ENCODE measurements around the gene PACRG. TPM values are rescaled to one million over a fixed set of nuclear protein-coding genes. Genes with fewer than 3 reads are reported as not detected.

The PACRG gene
- total RNA-seq, 1 experiment from 2014 or later: 0.26 TPM

DNA sequence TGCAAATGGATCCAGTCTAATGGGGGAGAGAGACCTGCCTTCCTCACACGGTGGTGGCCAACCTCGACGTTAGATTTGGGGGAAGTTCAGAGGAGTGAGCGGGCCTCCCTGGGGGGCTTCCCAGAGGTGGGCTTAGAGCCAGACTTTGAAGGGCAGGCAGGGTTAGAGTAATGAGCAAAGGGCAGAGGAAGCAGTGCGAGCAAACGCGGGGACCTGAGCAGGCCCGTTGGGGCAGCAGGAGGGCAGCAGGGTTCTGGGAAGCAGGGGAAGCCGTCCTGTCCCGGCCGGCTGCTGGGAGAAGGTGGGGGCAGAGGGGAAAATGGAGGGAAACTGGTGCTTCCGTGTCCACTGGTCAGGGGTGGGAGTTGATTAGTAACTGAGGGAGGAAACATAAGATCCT, 474.1 kb downstream of the PACRG start:
- Histone ChIP-seq H2BK15ac (ENCODE audit: low read depth, low read length) (no peak overlapping the region), H3T11ph (ENCODE audit: low read length) (no peak overlapping the region), H3K9ac (ENCODE audit: extremely low read depth, insufficient read length, low read length) (no peak overlapping the region), H2AFZ (ENCODE audit: low read length) (no peak overlapping the region), H4K5ac (ENCODE audit: insufficient read length, low read depth, low read length) (no peak overlapping the region), H4K20me1 (ENCODE audit: control insufficient read depth, insufficient read depth, insufficient read length) (no peaks in the 10 kb centered on the region), H2BK5ac (ENCODE audit: insufficient read length, low read length) (no peak overlapping the region), H2AK5ac (ENCODE audit: insufficient read length, low read length) (no peak overlapping the region), H2BK120ac (ENCODE audit: low read depth, low read length, poor library complexity, severe bottlenecking) (no peak overlapping the region), H4K91ac (ENCODE audit: insufficient read length, low read depth, low read length) (no peak overlapping the region), H3K4ac (ENCODE audit: low read depth, low read length) (no peak overlapping the region), H3K79me1 (ENCODE audit: insufficient read depth, low read depth, low read length, poor library complexity, severe bottlenecking) (no peaks in the 10 kb centered on the region), H3K4me1 (ENCODE audit: insufficient read depth, low read length) (no peaks in the 10 kb centered on the region), H3K23ac (ENCODE audit: insufficient read length, low read depth, low read length) (no peak overlapping the region), H2BK12ac (ENCODE audit: insufficient read length, low read depth, low read length) (no peak overlapping the region), H3K79me2 (ENCODE audit: insufficient read depth, low read length) (no peaks in the 10 kb centered on the region), H3K56ac (ENCODE audit: insufficient read length, low read depth, low read length) (no peak overlapping the region), H2BK20ac (ENCODE audit: low read depth, low read length, poor library complexity, severe bottlenecking) (no peak overlapping the region), H3K27me3 (ENCODE audit: insufficient read depth, low read length) (no peaks in the 10 kb centered on the region), H3K23me2 (ENCODE audit: insufficient read length, low read depth, low read length, poor library complexity, severe bottlenecking) (no peaks in the 10 kb centered on the region), H3K14ac (ENCODE audit: insufficient read depth, low read length) (no peak overlapping the region; the same call in 1 of the 2 replicates), H3K9me3 (ENCODE audit: control insufficient read depth, low read depth, low read length) (no peaks in the 10 kb centered on the region), H4K8ac (replicated peaks; ENCODE audit: insufficient read length, low read depth, low read length) (no peak overlapping the region), H3K27ac (ENCODE audit: insufficient read length, low read depth, low read length) (no peak overlapping the region), H3K4me2 (ENCODE audit: insufficient read depth, insufficient read length, low read length) (no peak overlapping the region), H3K18ac (ENCODE audit: insufficient read length, low read depth, low read length) (no peak overlapping the region)
- Mint-ChIP-seq H3K4me3 (no peak overlapping the region), H3K36me3 (ENCODE audit: insufficient read depth in 1 of 3, low read depth in 3 of 3) (peaks cover 0 to 13% (median 4%) of the 10 kb centered on the region in 3 experiments; a peak in 2 of 7 replicates), H3K27ac (no peak overlapping the region), H3K9me3 (peaks cover 8 to 12% of the 10 kb centered on the region in 2 experiments; a peak in 4 of 5 replicates), H3K27me3 (ENCODE audit: low read depth) (no peaks in the 10 kb centered on the region), H3K4me1 (peaks cover 13 to 15% of the 10 kb centered on the region in 2 experiments)
- no peak for TF ChIP-seq CTCF (conservative IDR thresholded peaks at IDR 0.05)
- WGBS (ENCODE audit: extremely low coverage, insufficient read length, low lambda C conversion rate): no CpG with 5 or more reads among the region's 12 CpGs
- DNase-seq: no peak
